ENCODE data around the gene ADAMTSL1.

Gene ADAMTSL1

DNA sequence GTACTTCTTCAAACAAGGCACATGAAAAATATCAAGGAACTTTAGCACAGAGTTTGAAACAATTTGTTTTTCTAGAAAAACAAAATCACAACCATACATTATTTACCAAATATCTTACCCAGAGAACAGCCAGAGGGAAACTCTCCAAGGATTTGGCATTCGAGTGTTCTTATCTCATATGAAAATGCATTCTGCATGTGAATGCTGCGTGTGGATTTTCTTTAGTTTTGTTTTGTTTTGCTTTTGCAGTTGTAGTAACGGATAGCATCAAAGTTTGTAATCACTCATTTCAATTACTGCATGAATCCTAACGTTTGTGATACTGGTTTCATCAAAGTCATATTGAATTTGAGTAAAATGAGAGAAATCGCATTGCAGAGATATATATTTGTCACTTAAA is 28.0 kb downstream of the ADAMTSL1 start:
- TF ChIP-seq, protein P1, sequence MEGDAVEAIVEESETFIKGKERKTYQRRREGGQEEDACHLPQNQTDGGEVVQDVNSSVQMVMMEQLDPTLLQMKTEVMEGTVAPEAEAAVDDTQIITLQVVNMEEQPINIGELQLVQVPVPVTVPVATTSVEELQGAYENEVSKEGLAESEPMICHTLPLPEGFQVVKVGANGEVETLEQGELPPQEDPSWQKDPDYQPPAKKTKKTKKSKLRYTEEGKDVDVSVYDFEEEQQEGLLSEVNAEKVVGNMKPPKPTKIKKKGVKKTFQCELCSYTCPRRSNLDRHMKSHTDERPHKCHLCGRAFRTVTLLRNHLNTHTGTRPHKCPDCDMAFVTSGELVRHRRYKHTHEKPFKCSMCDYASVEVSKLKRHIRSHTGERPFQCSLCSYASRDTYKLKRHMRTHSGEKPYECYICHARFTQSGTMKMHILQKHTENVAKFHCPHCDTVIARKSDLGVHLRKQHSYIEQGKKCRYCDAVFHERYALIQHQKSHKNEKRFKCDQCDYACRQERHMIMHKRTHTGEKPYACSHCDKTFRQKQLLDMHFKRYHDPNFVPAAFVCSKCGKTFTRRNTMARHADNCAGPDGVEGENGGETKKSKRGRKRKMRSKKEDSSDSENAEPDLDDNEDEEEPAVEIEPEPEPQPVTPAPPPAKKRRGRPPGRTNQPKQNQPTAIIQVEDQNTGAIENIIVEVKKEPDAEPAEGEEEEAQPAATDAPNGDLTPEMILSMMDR (conservative IDR thresholded peaks at IDR 0.05; ENCODE audit: control insufficient read depth, insufficient read depth, low read depth, low read length), result no peak
- H3K4me3 ChIP-seq (ENCODE audit: control insufficient read depth, low read depth, low read length), result no peak overlapping the region
- no peak for DNase-seq (ENCODE audit: low read depth)

DNA sequence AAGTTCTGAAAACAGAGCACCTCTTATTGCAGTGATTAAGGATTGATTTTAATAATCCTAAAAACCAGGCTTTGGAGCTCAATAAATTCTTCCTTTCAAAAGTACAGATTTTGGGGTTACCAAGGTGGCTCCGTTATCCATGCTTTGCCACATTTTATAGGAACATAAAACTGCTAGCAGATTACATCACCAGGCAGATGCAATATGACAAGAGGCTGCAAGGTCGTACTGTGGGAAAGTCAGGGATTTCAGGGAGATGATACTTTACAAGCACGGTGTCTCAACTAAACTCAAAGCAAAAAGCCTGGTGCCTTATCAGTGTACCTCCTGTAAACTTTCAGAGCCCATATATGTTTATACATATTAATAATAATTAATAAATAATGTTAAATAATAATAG is 28.6 kb downstream of the ADAMTSL1 start:
- H3K4me3 ChIP-seq (ENCODE audit: control insufficient read depth, low read depth, low read length), result no peak overlapping the region
- DNase-seq (ENCODE audit: low read depth), result no peak
- TF ChIP-seq, protein P1 (conservative IDR thresholded peaks at IDR 0.05; ENCODE audit: control insufficient read depth, insufficient read depth, low read depth, low read length), result no peak

DNA sequence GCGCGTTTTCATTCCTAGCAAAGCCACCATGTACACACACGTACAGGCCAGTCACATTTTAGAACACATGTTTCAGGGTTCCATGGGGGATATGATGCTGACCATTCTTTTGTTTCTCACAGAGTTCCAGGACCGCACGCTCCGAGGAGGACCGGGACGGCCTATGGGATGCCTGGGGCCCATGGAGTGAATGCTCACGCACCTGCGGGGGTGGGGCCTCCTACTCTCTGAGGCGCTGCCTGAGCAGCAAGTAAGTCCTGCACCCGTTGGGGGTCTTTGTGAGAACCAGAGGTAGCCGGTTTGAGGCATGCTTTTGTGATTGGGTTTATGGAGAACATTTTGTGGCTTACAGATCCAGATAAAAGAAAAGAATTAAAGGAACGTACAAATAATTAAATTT is 30.8 kb downstream of the ADAMTSL1 start:
- no peak for DNase-seq (ENCODE audit: low read depth)
- H3K4me3 ChIP-seq (ENCODE audit: control insufficient read depth, low read depth, low read length), result no peak overlapping the region
- TF ChIP-seq, protein P1 (conservative IDR thresholded peaks at IDR 0.05; ENCODE audit: control insufficient read depth, insufficient read depth, low read depth, low read length), result no peak

DNA sequence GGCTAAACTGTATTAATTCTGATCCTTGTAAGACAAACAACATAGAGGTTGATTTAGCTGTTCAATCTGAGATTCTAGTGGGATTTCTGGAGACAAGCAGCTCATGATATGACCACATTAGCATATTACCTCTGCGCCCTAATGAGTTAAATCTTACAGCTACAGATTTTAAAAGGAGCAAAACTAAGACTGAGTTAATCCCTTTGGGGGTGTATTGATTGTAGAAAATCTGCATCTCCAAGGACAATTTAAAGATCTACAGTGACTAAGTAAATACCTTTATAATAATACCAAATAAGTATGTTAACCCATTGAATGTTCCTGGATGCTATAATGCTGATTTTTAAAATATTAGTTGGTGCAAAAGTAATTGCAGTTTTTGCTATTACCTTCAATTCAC is 33.2 kb downstream of the ADAMTSL1 start:
- H3K4me3 ChIP-seq (ENCODE audit: control insufficient read depth, low read depth, low read length), result no peak overlapping the region
- TF ChIP-seq, protein P1 (conservative IDR thresholded peaks at IDR 0.05; ENCODE audit: control insufficient read depth, insufficient read depth, low read depth, low read length), result no peak
- no peak for DNase-seq (ENCODE audit: low read depth)

DNA sequence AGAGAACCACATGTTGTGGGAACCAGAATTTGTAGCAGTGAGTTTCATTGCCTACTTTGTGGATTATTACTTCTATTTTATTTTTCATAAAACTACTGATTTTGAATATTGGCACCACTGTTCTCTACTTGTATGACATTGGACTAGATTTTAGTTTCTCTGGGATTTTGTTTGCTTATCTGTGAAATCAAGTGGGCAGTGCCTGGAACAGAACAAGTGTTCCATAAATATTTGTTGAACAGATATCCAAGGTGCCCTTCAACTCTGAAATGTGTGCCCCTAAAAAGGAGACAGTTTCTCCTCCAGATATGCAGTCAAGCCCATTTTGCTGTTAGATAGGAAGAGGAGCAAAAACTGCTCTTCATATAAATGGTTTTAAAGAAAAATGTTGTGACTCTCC is 42.6 kb downstream of the ADAMTSL1 start:
- no peak for DNase-seq (ENCODE audit: low read depth)
- TF ChIP-seq, protein P1 (conservative IDR thresholded peaks at IDR 0.05; ENCODE audit: control insufficient read depth, insufficient read depth, low read depth, low read length), result no peak
- H3K4me3 ChIP-seq (ENCODE audit: control insufficient read depth, low read depth, low read length), result no peak overlapping the region

DNA sequence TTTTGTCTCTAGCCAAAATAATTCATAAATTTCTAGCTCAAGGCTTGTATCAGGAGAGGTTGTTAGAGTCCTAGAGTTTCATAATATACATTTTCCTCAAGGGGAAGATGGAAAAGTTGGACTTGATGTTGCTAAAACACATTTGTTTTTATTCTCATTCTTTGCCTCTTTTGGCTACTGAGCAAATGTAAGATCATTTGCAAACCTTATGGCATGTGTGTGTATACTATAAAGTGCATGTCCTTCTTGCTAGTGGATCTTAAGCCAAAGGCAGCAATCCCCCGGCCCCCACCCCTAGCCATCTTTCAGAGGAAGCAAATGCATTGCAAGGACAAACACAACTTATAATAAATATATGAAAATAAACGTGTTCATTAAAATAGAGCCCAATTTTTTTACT is 43.0 kb downstream of the ADAMTSL1 start:
- TF ChIP-seq, protein P1 (conservative IDR thresholded peaks at IDR 0.05; ENCODE audit: control insufficient read depth, insufficient read depth, low read depth, low read length), result no peak

DNA sequence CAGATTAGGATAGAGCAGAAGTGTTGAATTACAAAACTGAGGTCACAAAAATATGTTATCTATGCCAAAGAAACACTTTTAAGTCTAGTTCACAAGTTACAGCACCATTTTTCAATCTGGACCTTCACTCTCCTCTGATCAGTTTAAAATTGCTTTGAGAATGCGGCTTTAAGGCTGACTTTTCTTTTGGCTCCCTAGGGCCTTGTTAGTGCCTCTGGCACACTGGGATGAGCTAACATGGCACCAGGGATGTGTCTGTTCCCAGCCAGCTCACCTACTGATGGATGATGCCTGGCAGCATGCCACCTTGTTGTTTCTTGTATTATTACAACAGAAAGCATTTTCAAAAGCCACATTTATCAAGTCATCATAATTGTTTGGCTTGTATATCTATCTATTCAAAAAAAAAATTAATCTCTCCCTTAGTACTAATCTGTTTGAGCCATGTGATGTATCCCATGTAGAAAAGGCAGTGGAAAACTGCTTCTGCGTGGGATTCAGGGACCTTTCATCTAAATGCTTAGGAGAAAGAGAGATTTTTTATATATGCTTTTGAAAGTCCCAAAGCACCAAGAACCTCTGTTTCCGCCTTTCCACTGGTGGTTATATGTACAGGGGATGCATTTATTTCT is 46.6 kb downstream of the ADAMTSL1 start:
- DNase-seq (ENCODE audit: low read depth), result peak; percentile 64
- H3K4me3 ChIP-seq (ENCODE audit: control insufficient read depth, low read depth, low read length), result no peak overlapping the region
- TF ChIP-seq, protein P1 (conservative IDR thresholded peaks at IDR 0.05; ENCODE audit: control insufficient read depth, insufficient read depth, low read depth, low read length), result no peak

More for the DNA sequence above, 43.0 kb downstream of the ADAMTSL1 start:
- no peak overlapping the region for H3K4me3 ChIP-seq (ENCODE audit: control insufficient read depth, low read depth, low read length)
- DNase-seq (ENCODE audit: low read depth), result no peak
